Activated CD4-positive, alpha-beta T cell treated with anti-CD3 and anti-CD28 coated beads, Interleukin-2, amount 10 ng/mL, durations not matched to agents 24 days and 14 days (primary cell): ENCODE data around the gene THSD4. TPM values are rescaled to one million over a fixed set of nuclear protein-coding genes. Genes with fewer than 3 reads are reported as not detected.

ENCODE experiments used
- DNase-seq: peaks from one replicate; pipeline ENCODE4 v3.0.0; 2022
- H3K27ac Mint-ChIP-seq: one replicate; pipeline ENCODE4 v1.8.0; 2022; ENCODE audit warnings: mild to moderate bottlenecking, mixed read lengths
- H3K27me3 Mint-ChIP-seq: one replicate; pipeline ENCODE4 v1.8.0; 2022; ENCODE audit warnings: mixed read lengths
- H3K36me3 Mint-ChIP-seq: one replicate; pipeline ENCODE4 v1.8.0; 2022; ENCODE audit warnings: low read depth, mild to moderate bottlenecking, mixed read lengths
- H3K4me1 Mint-ChIP-seq: one replicate; pipeline ENCODE4 v1.8.0; 2021; ENCODE audit warnings: mixed read lengths
- H3K4me3 Mint-ChIP-seq: one replicate; pipeline ENCODE4 v1.8.0; 2022; ENCODE audit warnings: mild to moderate bottlenecking, moderate library complexity, mixed read lengths
- H3K9me3 Mint-ChIP-seq: one replicate; pipeline ENCODE4 v1.8.0; 2021; ENCODE audit warnings: mixed read lengths
- intact Hi-C: fragments of 100-400 bp; cut with micrococcal nuclease; formaldehyde crosslinking; loops from one replicate; pipeline ENCODE4 v1.15.1; 2023
- total RNA-seq: library from RNA; stranded (reverse); gene quantifications from 2 replicates; pipeline ENCODE4 v1.2.3, GENCODE V29; 2022

Gene THSD4
- total RNA-seq, 1 donor from 2014 or later = not detected

- intact Hi-C loops = loop anchor here (1.0 to 2.0 kb wide), 2 partner anchors 20 to 376 kb away; no protein-coding TSS in a partner anchor
- Mint-ChIP-seq H3K4me1 (peaks cover 15% of the 10 kb centered on the region), H3K27ac (peak overlapping the region; percentile 13), H3K4me3 (no peak overlapping the region), H3K36me3 (no peaks in the 10 kb centered on the region), H3K9me3 (no peaks in the 10 kb centered on the region), H3K27me3 (peaks cover 2% of the 10 kb centered on the region)
- DNase-seq = peak; percentile 78
These were observed 665.1 kb downstream of the THSD4 start for GRCh38 chr15:71780115-71780976.

- Mint-ChIP-seq H3K27me3 (peaks cover 4% of the 10 kb centered on the region), H3K4me3 (no peak overlapping the region), H3K4me1 (peaks cover 15% of the 10 kb centered on the region), H3K27ac (peak overlapping the region; percentile 18), H3K36me3 (no peaks in the 10 kb centered on the region), H3K9me3 (no peaks in the 10 kb centered on the region)
- intact Hi-C loops = loop anchor here (2.0 kb wide), 1 partner anchor 19 kb away; no protein-coding TSS in a partner anchor
- DNase-seq = no peak
These were observed 666.1 kb downstream of the THSD4 start for GRCh38 chr15:71781179-71781964.

GRCh38 chr15:71781965-71782265, 666.6 kb downstream of the THSD4 start:
- H3K36me3 Mint-ChIP-seq = no peaks in the 10 kb centered on the region
- H3K27me3 Mint-ChIP-seq = peaks cover 4% of the 10 kb centered on the region
- H3K27ac Mint-ChIP-seq = no peak overlapping the region
- H3K4me1 Mint-ChIP-seq = peaks cover 15% of the 10 kb centered on the region
- intact Hi-C loops = loop anchor here (2.0 kb wide), 1 partner anchor 19 kb away; no protein-coding TSS in a partner anchor
- H3K4me3 Mint-ChIP-seq = no peak overlapping the region
- no peak for DNase-seq
- no peaks in the 10 kb centered on the region for H3K9me3 Mint-ChIP-seq

GRCh38 chr15:71782422-71783165, 667.3 kb downstream of the THSD4 start:
- H3K27me3 Mint-ChIP-seq = peaks cover 4% of the 10 kb centered on the region
- intact Hi-C loops = no loop called here
- H3K9me3 Mint-ChIP-seq = no peaks in the 10 kb centered on the region
- no peak overlapping the region for H3K27ac Mint-ChIP-seq
- H3K36me3 Mint-ChIP-seq = no peaks in the 10 kb centered on the region
- peaks cover 15% of the 10 kb centered on the region for H3K4me1 Mint-ChIP-seq
- no peak for DNase-seq
- H3K4me3 Mint-ChIP-seq = no peak overlapping the region

- peak; percentile 68 for DNase-seq
- H3K27ac Mint-ChIP-seq = no peak overlapping the region
These were observed 669.4 kb downstream of the THSD4 start for GRCh38 chr15:71784719-71785118.

GRCh38 chr15:71785996-71786395, 670.7 kb downstream of the THSD4 start:
- peaks cover 4% of the 10 kb centered on the region for H3K27me3 Mint-ChIP-seq
- intact Hi-C loops = no loop called here
- no peaks in the 10 kb centered on the region for H3K36me3 Mint-ChIP-seq
- H3K27ac Mint-ChIP-seq = no peak overlapping the region
- H3K4me1 Mint-ChIP-seq = peaks cover 7% of the 10 kb centered on the region
- no peak overlapping the region for H3K4me3 Mint-ChIP-seq
- no peak for DNase-seq
- no peaks in the 10 kb centered on the region for H3K9me3 Mint-ChIP-seq

More at GRCh38 chr15:71784719-71785118, 669.4 kb downstream of the THSD4 start:
- H3K4me3 Mint-ChIP-seq = no peak overlapping the region
- peaks cover 4% of the 10 kb centered on the region for H3K27me3 Mint-ChIP-seq
- no peaks in the 10 kb centered on the region for H3K9me3 Mint-ChIP-seq
- intact Hi-C loops = no loop called here
- H3K4me1 Mint-ChIP-seq = peaks cover 15% of the 10 kb centered on the region
- no peaks in the 10 kb centered on the region for H3K36me3 Mint-ChIP-seq

GRCh38 chr15:71786673-71787072, 671.4 kb downstream of the THSD4 start:
- Mint-ChIP-seq H3K4me1 (no peaks in the 10 kb centered on the region), H3K36me3 (no peaks in the 10 kb centered on the region), H3K27ac (no peak overlapping the region), H3K27me3 (peaks cover 4% of the 10 kb centered on the region), H3K4me3 (no peak overlapping the region), H3K9me3 (no peaks in the 10 kb centered on the region)
- no peak for DNase-seq
- intact Hi-C loops = no loop called here

- no peak for DNase-seq
- H3K9me3 Mint-ChIP-seq = no peaks in the 10 kb centered on the region
- H3K27ac Mint-ChIP-seq = no peak overlapping the region
- peaks cover 4% of the 10 kb centered on the region for H3K27me3 Mint-ChIP-seq
- H3K4me1 Mint-ChIP-seq = no peaks in the 10 kb centered on the region
- no peaks in the 10 kb centered on the region for H3K36me3 Mint-ChIP-seq
- H3K4me3 Mint-ChIP-seq = no peak overlapping the region
- intact Hi-C loops = no loop called here
These were observed 673.6 kb downstream of the THSD4 start for GRCh38 chr15:71788646-71789579.

- Mint-ChIP-seq H3K4me1 (no peaks in the 10 kb centered on the region), H3K36me3 (no peaks in the 10 kb centered on the region), H3K9me3 (no peaks in the 10 kb centered on the region), H3K27ac (no peak overlapping the region), H3K27me3 (peaks cover 4% of the 10 kb centered on the region), H3K4me3 (no peak overlapping the region)
- DNase-seq = no peak
- intact Hi-C loops = no loop called here
These were observed 674.3 kb downstream of the THSD4 start for GRCh38 chr15:71789616-71790015.

GRCh38 chr15:71790081-71790480, 674.8 kb downstream of the THSD4 start:
- no peak overlapping the region for H3K27ac Mint-ChIP-seq
- no peaks in the 10 kb centered on the region for H3K36me3 Mint-ChIP-seq
- no peak for DNase-seq
- H3K4me3 Mint-ChIP-seq = no peak overlapping the region
- H3K27me3 Mint-ChIP-seq = peaks cover 4% of the 10 kb centered on the region
- H3K4me1 Mint-ChIP-seq = no peaks in the 10 kb centered on the region
- intact Hi-C loops = no loop called here
- H3K9me3 Mint-ChIP-seq = no peaks in the 10 kb centered on the region

- no peak overlapping the region for H3K4me3 Mint-ChIP-seq
- H3K27ac Mint-ChIP-seq = no peak overlapping the region
- H3K9me3 Mint-ChIP-seq = no peaks in the 10 kb centered on the region
- no peaks in the 10 kb centered on the region for H3K4me1 Mint-ChIP-seq
- no peak for DNase-seq
- no peaks in the 10 kb centered on the region for H3K36me3 Mint-ChIP-seq
- no peaks in the 10 kb centered on the region for H3K27me3 Mint-ChIP-seq
- intact Hi-C loops = no loop called here
These were observed 676.7 kb downstream of the THSD4 start for GRCh38 chr15:71791975-71792374.

GRCh38 chr15:71792521-71792920, 677.2 kb downstream of the THSD4 start:
- no peak for DNase-seq
- Mint-ChIP-seq H3K36me3 (no peaks in the 10 kb centered on the region), H3K9me3 (no peaks in the 10 kb centered on the region), H3K4me3 (no peak overlapping the region), H3K27me3 (no peaks in the 10 kb centered on the region), H3K4me1 (no peaks in the 10 kb centered on the region), H3K27ac (no peak overlapping the region)
- intact Hi-C loops = no loop called here

GRCh38 chr15:71798641-71799040, 683.4 kb downstream of the THSD4 start:
- Mint-ChIP-seq H3K4me1 (no peaks in the 10 kb centered on the region), H3K4me3 (no peak overlapping the region), H3K36me3 (no peaks in the 10 kb centered on the region), H3K27ac (no peak overlapping the region), H3K27me3 (no peaks in the 10 kb centered on the region), H3K9me3 (no peaks in the 10 kb centered on the region)
- no peak for DNase-seq
- intact Hi-C loops = no loop called here
